Endothelial cell of umbilical vein (primary cell): ENCODE measurements around the gene SNAI3. TPM values are rescaled to one million over a fixed set of nuclear protein-coding genes. Genes with fewer than 3 reads are reported as not detected.

Source experiments
- BruUV-seq: library from RNA; stranded (reverse); fragments of 400-500 nt; replicated peaks from 2 replicates; lab custom pipeline; 2021; lab: Mats Ljungman, UMichigan
- CTCF ChIA-PET: fragments of 300-600, 350-600 bp; sonication (Branson Sonifier 250); formaldehyde crosslinking; loops from one replicate; lab custom pipeline; 2021; ENCODE audit warnings: antibody characterized with exemption, inconsistent platforms; lab: Charles Lee
- POLR2A ChIA-PET: fragments of 300-600, 350-600 bp; sonication (Branson Sonifier 250); formaldehyde crosslinking; loops from one replicate; lab custom pipeline; 2021; ENCODE audit warnings: antibody characterized with exemption, inconsistent platforms; lab: Charles Lee
- DNase-seq: peaks from one replicate; pipeline ENCODE4 v3.0.0-alpha.2; 2011; ENCODE audit warnings: low read depth, low spot score
- FAIRE-seq: peaks from 2 replicates; lab custom pipeline; 2011; peaks lifted over from hg19 to GRCh38; lab: Jason Lieb, UNC
- H2AFZ ChIP-seq: 2 replicates; pipeline ENCODE4 v1.6.0; 2012; ENCODE audit warnings: low read depth, low read length, control low read depth, inconsistent platforms
- H3K27ac ChIP-seq: 2 replicates; pipeline ENCODE4 v1.5.1; 2011; ENCODE audit warnings: low read depth, mild to moderate bottlenecking, control low read depth, low read length, moderate library complexity; ENCODE audit not compliant: insufficient read depth
- H3K27me3 ChIP-seq, 2 experiments: 2 replicates each; pipeline versions ENCODE4 v1.6.0 to v1.6.1; 2011; ENCODE audit warnings: low read length in 2 of 2, mixed read lengths in 1 of 2; ENCODE audit not compliant: control insufficient read depth in 2 of 2, insufficient read depth in 2 of 2
- H3K36me3 ChIP-seq, 2 experiments: 2 replicates in 1 of 2; 3 replicates in 1 of 2; pipeline ENCODE4 v1.5.1; 2011; ENCODE audit warnings: low read length in 2 of 2, mild to moderate bottlenecking in 1 of 2, moderate library complexity in 1 of 2; ENCODE audit not compliant: control insufficient read depth in 2 of 2, insufficient read depth in 2 of 2; ENCODE audit errors: extremely low read depth in 1 of 2
- H3K4me1 ChIP-seq: 3 replicates; pipeline ENCODE4 v1.5.1; 2011; ENCODE audit warnings: mild to moderate bottlenecking, low read length; ENCODE audit not compliant: control insufficient read depth, insufficient read depth; ENCODE audit errors: extremely low read depth
- H3K4me2 ChIP-seq: 2 replicates; pipeline ENCODE4 v1.6.1; 2011; ENCODE audit warnings: low read length, control low read depth, mixed read lengths; ENCODE audit not compliant: insufficient read depth
- H3K4me3 ChIP-seq, 3 experiments: fragments of 200-600 bp in 1 of 3; sonication (generic), shearing (Covaris generic) in 1 of 3; replicated peaks in 1 of 3; 2 replicates each; pipeline ENCODE4 v1.5.1; 2011 to 2016; ENCODE audit warnings: control low read depth in 3 of 3, low read length in 3 of 3, mild to moderate bottlenecking in 2 of 3, inconsistent platforms in 1 of 3, low read depth in 1 of 3, moderate library complexity in 1 of 3; ENCODE audit not compliant: insufficient read depth in 1 of 3
- H3K79me2 ChIP-seq: 2 replicates; pipeline ENCODE4 v1.6.0; 2012; ENCODE audit warnings: low read length, inconsistent platforms; ENCODE audit not compliant: control insufficient read depth, insufficient read depth
- H3K9ac ChIP-seq: replicated peaks from 2 replicates; pipeline ENCODE3; 2011; ENCODE audit warnings: low read length, control low read depth; ENCODE audit not compliant: insufficient read depth; ENCODE audit errors: extremely low read depth
- H3K9me1 ChIP-seq: replicated peaks from 3 replicates; pipeline ENCODE4 v1.6.0; 2011; ENCODE audit warnings: mild to moderate bottlenecking, low read length; ENCODE audit not compliant: control insufficient read depth, insufficient read depth; ENCODE audit errors: extremely low read depth
- H3K9me3 ChIP-seq: replicated peaks from 2 replicates; pipeline ENCODE4 v1.5.1; 2012; ENCODE audit warnings: low read length, inconsistent platforms; ENCODE audit not compliant: control insufficient read depth, insufficient read depth
- H4K20me1 ChIP-seq: replicated peaks from 2 replicates; pipeline ENCODE3; 2011; ENCODE audit warnings: mild to moderate bottlenecking, low read length; ENCODE audit not compliant: control insufficient read depth, insufficient read depth; ENCODE audit errors: extremely low read depth
- CTCF ChIP-seq, 2 donors: IDR thresholded peaks; 1 replicate in 1 of 2; 2 replicates in 1 of 2; pipeline ENCODE4 v1.5.1; 2011; ENCODE audit warnings: low read length in 2 of 2, mild to moderate bottlenecking in 2 of 2, moderate library complexity in 2 of 2, control low read depth in 1 of 2, inconsistent platforms in 1 of 2, low read depth in 1 of 2; ENCODE audit not compliant: insufficient read depth in 1 of 2; ENCODE audit errors: extremely low read depth in 1 of 2
- EZH2 ChIP-seq: IDR thresholded peaks from 2 replicates; pipeline ENCODE4 v1.6.1; 2012; ENCODE audit warnings: borderline replicate concordance, low read depth, mild to moderate bottlenecking, moderate library complexity, low read length, inconsistent platforms; ENCODE audit not compliant: severe bottlenecking
- FOS ChIP-seq: IDR thresholded peaks from 2 replicates; pipeline ENCODE4 v1.6.1; 2011; ENCODE audit warnings: mild to moderate bottlenecking, low read length, moderate library complexity, borderline replicate concordance; ENCODE audit not compliant: insufficient read depth
- GATA2 ChIP-seq: IDR thresholded peaks from 2 replicates; pipeline ENCODE4 v1.7.0; 2011; ENCODE audit warnings: low read depth, mild to moderate bottlenecking, moderate library complexity, mixed read lengths, low read length; ENCODE audit not compliant: insufficient read length, insufficient read depth
- JUN ChIP-seq: IDR thresholded peaks from 2 replicates; pipeline ENCODE4 v1.6.1; 2011; ENCODE audit warnings: borderline replicate concordance, low read depth; ENCODE audit not compliant: insufficient read length, insufficient read depth
- MYC ChIP-seq: IDR thresholded peaks from one replicate; pipeline ENCODE4 v1.6.1; 2011; ENCODE audit warnings: mild to moderate bottlenecking, low read depth, low read length
- POLR2A ChIP-seq: IDR thresholded peaks from 2 replicates; pipeline ENCODE4 v1.6.1; 2012; ENCODE audit warnings: low read depth, mild to moderate bottlenecking, control low read depth, low read length
- POLR2AphosphoS5 ChIP-seq: IDR thresholded peaks from 2 replicates; pipeline ENCODE4 v1.6.1; 2012; ENCODE audit warnings: low read depth, mild to moderate bottlenecking, control low read depth, low read length, moderate library complexity; ENCODE audit not compliant: insufficient read depth
- dilution Hi-C: fragments of 300-500 bp; cut with MboI; formaldehyde crosslinking; loops from one replicate; pipeline ENCODE4 v1.15.0; 2019; ENCODE audit warnings: low sequenced_read_pairs; ENCODE audit not compliant: extremely low pct_ligation_motif_present
- intact Hi-C: fragments of 100-400 bp; cut with micrococcal nuclease; formaldehyde crosslinking; loops from one replicate; pipeline ENCODE4 v1.10.0; 2022
- polyA plus RNA-seq, 4 experiments: library from polyadenylated mRNA; depleted of rRNA in 3 of 4; stranded (reverse) in 3 of 4; unstranded in 1 of 4; fragments of >200 nt; gene quantifications; 2 replicates each; pipeline versions ENCODE4 v1.2.1 to v1.2.3, GENCODE V29; 2011 to 2012; ENCODE audit warnings: missing spikeins in 1 of 4
- total RNA-seq: library from RNA; stranded (reverse); gene quantifications from 2 replicates; pipeline ENCODE4 v1.2.3, GENCODE V29; 2021
- TF ChIP-seq, protein P1 (sequence below): IDR thresholded peaks from 2 replicates; pipeline ENCODE4 v1.6.1; 2011; ENCODE audit not compliant: insufficient read depth, insufficient read length

Gene SNAI3
- total and polyA plus RNA-seq, 2 donors (not counting 3 experiments of a cell fraction or from before 2014, with no cell fraction given), result 0.30 to 0.31 TPM

DNA sequence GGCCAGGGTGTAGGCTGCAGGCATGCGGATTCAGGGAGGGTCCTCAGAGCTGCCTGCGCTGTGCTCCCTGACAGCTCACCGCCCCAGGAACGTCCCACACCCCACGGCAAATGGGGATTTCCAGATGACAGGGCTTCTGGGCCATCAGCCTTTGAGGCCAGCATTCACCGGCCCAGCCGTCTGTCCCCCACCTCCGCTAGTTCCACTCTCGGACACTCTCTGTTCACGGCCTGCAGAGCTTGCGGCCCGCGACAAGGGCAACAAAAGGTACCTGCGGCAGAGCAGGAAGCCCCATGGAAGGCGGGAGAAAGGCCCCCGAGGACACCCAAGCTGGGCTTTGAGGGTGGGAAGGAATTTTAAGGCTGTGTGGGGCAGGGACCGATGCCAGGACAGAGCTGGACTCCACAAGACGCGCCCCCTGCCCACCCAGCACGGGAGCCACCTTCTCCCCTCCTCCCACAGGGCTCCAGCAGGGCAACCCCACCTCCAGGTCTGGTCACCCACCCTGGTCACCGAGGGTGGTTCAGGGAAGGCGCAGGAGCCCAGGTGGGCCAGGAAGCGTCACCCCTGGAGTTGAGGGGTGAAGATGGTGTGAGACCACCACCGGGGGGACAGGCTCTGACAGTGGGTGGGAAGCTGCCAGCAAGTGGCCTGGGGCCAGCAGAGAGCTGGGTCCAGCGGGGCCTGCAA is 29.9 kb downstream of the SNAI3 start:
- Histone ChIP-seq H3K9ac (no peak overlapping the region), H3K4me3 (no peak overlapping the region), H2AFZ (no peak overlapping the region), H3K9me1 (no peaks in the 10 kb centered on the region), H3K4me2 (no peak overlapping the region), H3K4me1 (peaks cover 7% of the 10 kb centered on the region), H3K36me3 (peaks cover 7 to 17% of the 10 kb centered on the region in 2 experiments), H3K27ac (no peak overlapping the region), H3K79me2 (peaks cover 27% of the 10 kb centered on the region), H4K20me1 (no peaks in the 10 kb centered on the region), H3K27me3 (no peaks in the 10 kb centered on the region), H3K9me3 (no peaks in the 10 kb centered on the region)
- CTCF ChIA-PET, result no interaction called here
- dilution Hi-C loops (no loop called here), intact Hi-C loops (no loop called here)
- no TSS peak for BruUV-seq
- TF ChIP-seq POLR2AphosphoS5, result no peak
- no peak for TF ChIP-seq JUN
- no peak for TF ChIP-seq CTCF (IDR thresholded peaks at IDR 0.05; ENCODE audit: extremely low read depth in 1 of 2, insufficient read depth in 1 of 2, low read depth in 1 of 2, low read length in 2 of 2)
- TF ChIP-seq FOS, result no peak
- TF ChIP-seq, protein P1, sequence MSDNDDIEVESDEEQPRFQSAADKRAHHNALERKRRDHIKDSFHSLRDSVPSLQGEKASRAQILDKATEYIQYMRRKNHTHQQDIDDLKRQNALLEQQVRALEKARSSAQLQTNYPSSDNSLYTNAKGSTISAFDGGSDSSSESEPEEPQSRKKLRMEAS, result no peak
- no peak for TF ChIP-seq MYC
- no peak for TF ChIP-seq POLR2A
- TF ChIP-seq GATA2, result no peak
- TF ChIP-seq EZH2, result no peak
- POLR2A ChIA-PET, result no interaction called here
- DNase-seq (no peak), FAIRE-seq (no peak)
